Esophagus squamous epithelium (tissue), 4 donors: ENCODE results near the gene NRIP1.

Source experiments
- POLR2A ChIP-seq, 4 donors: fragments of 450-650 bp; IDR thresholded peaks; one replicate each; pipeline ENCODE4 v1.6.1; 2017; ENCODE audit warnings: antibody characterized with exemption in 4 of 4, mild to moderate bottlenecking in 4 of 4, moderate library complexity in 3 of 4
- TF ChIP-seq, protein P1 (sequence below), 6 experiments: fragments of 450-650 bp in 4 of 6; fragments of 200-600 bp in 2 of 6; sonication (generic) in 2 of 6; IDR thresholded peaks; one replicate each; pipeline ENCODE4 v1.5.1; 2016 to 2019; ENCODE audit warnings: antibody characterized with exemption in 6 of 6, mild to moderate bottlenecking in 4 of 6, moderate library complexity in 4 of 6

DNA sequence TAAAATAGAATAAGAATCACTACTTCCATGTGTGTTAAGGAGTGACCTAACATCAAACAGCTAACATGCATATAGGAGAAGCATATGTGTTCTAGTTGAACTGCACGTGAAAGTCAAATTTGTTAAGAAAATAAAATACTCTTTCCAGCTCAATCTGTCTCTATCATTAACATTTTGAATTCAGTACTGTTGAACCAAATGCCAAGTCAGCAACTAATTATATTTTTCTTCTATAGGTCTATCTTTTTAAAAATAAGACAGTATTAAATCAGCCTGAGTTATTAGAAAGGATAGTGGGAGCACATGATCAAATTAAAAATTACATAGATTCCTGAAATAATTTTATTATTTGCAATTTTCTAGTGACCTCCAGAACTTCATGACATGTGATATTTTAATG, 141.8 kb downstream of the NRIP1 start:
- no peak for TF ChIP-seq POLR2A (IDR thresholded peaks at IDR 0.05)
- TF ChIP-seq, protein P1, sequence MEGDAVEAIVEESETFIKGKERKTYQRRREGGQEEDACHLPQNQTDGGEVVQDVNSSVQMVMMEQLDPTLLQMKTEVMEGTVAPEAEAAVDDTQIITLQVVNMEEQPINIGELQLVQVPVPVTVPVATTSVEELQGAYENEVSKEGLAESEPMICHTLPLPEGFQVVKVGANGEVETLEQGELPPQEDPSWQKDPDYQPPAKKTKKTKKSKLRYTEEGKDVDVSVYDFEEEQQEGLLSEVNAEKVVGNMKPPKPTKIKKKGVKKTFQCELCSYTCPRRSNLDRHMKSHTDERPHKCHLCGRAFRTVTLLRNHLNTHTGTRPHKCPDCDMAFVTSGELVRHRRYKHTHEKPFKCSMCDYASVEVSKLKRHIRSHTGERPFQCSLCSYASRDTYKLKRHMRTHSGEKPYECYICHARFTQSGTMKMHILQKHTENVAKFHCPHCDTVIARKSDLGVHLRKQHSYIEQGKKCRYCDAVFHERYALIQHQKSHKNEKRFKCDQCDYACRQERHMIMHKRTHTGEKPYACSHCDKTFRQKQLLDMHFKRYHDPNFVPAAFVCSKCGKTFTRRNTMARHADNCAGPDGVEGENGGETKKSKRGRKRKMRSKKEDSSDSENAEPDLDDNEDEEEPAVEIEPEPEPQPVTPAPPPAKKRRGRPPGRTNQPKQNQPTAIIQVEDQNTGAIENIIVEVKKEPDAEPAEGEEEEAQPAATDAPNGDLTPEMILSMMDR (IDR thresholded peaks at IDR 0.05) = no peak
